Measurements from ENCODE around the gene FAM228B. TPM values are rescaled to one million over a fixed set of nuclear protein-coding genes. Genes with fewer than 3 reads are reported as not detected.

Gene FAM228B
- total and polyA plus RNA-seq, 12 donors, result 4.7 to 76.4 (median 27.3) TPM

GRCh38 chr2:24077879-24078278 is 45.4 kb upstream of the FAM228B start:
- peak overlapping the region in 8 of 10 donors; percentile 55 to 92 (median 74) for H3K4me3 ChIP-seq
- no peak for DNase-seq
- H3K9me3 ChIP-seq, result no peaks in the 10 kb centered on the region
- TF ChIP-seq CTCF (IDR thresholded peaks at IDR 0.05), result no peak
- peak overlapping the region in 5 of 10 donors; percentile 79 to 88 (median 84) for H3K27ac ChIP-seq
- H3K27me3 ChIP-seq, result no peaks in the 10 kb centered on the region
- peaks cover 5 to 27% (median 20%) of the 10 kb centered on the region in 9 donors for H3K4me1 ChIP-seq
- H3K36me3 ChIP-seq, result peaks cover 0 to 66% (median 3%) of the 10 kb centered on the region in 9 donors
- no peak for ATAC-seq
- intact Hi-C loops (cut with DNase I), result loop anchor here in 5 of 10 donors (2.0 to 5.0 kb wide), 4 partner anchors 31 to 151 kb away; partner anchors contain the start of genes ATAD2B (in 4 of the 5), FAM228B (in 1 of the 5), PFN4 (in 1 of the 5) and WDCP (in 1 of the 5)
- 75% methylated on average over 2 of the region's 2 CpGs for WGBS, 2 donors

GRCh38 chr2:24080701-24081100 is 42.6 kb upstream of the FAM228B start:
- H3K36me3 ChIP-seq, result peaks cover 0 to 47% (median 4%) of the 10 kb centered on the region in 9 donors
- no peaks in the 10 kb centered on the region for H3K27me3 ChIP-seq
- no peak overlapping the region for H3K27ac ChIP-seq
- H3K4me3 ChIP-seq, result no peak overlapping the region
- no peak for DNase-seq
- WGBS, 2 donors, result 77 to 80% methylated on average over 2 of the region's 2 CpGs
- no peak for ATAC-seq
- H3K4me1 ChIP-seq, result peaks cover 9 to 34% (median 22%) of the 10 kb centered on the region in 9 donors
- intact Hi-C loops (cut with DNase I), result loop anchor here in 8 of 10 donors (5.0 to 10.0 kb wide), 5 partner anchors 33 to 256 kb away; partner anchors contain the start of genes ATAD2B (in 1 of the 8), FAM228B (in 1 of the 8), FKBP1B (in 1 of the 8) and PFN4 (in 1 of the 8)
- H3K9me3 ChIP-seq, result no peaks in the 10 kb centered on the region
- TF ChIP-seq CTCF (IDR thresholded peaks at IDR 0.05), result no peak

GRCh38 chr2:24082787-24083566 is 40.3 kb upstream of the FAM228B start:
- peaks cover 0 to 58% (median 4%) of the 10 kb centered on the region in 9 donors for H3K36me3 ChIP-seq

More at GRCh38 chr2:24082787-24083566, 40.3 kb upstream of the FAM228B start:
- no peak for DNase-seq
- TF ChIP-seq CTCF (IDR thresholded peaks at IDR 0.05), result no peak
- WGBS, 2 donors, result 81 to 83% methylated on average over 8 of the region's 8 CpGs
- no peaks in the 10 kb centered on the region for H3K27me3 ChIP-seq
- H3K9me3 ChIP-seq, result no peaks in the 10 kb centered on the region
- intact Hi-C loops (cut with DNase I), result loop anchor here in 8 of 10 donors (5.0 to 10.0 kb wide), 5 partner anchors 36 to 258 kb away; partner anchors contain the start of genes ATAD2B (in 1 of the 8), FAM228B (in 1 of the 8), FKBP1B (in 1 of the 8) and PFN4 (in 1 of the 8)
- peak overlapping the region in 9 of 10 donors; percentile 84 to 98 (median 92) for H3K27ac ChIP-seq
- H3K4me3 ChIP-seq, result peak overlapping the region in 8 of 10 donors; percentile 53 to 79 (median 70)
- ATAC-seq, result no peak
- peaks cover 4 to 23% (median 18%) of the 10 kb centered on the region in 9 donors for H3K4me1 ChIP-seq
